Measurements from ENCODE around the gene CST1. TPM values are rescaled to one million over a fixed set of nuclear protein-coding genes. Genes with fewer than 3 reads are reported as not detected.

The CST1 gene
- total and polyA plus RNA-seq, 4 donors = not detected

GRCh38 chr20:23754731-23755130, 4.0 kb upstream of the CST1 start:
- H3K36me3 ChIP-seq (ENCODE audit: control insufficient read depth in 4 of 4, insufficient read depth in 3 of 4, low read depth in 1 of 4, low read length in 3 of 4) = no peaks in the 10 kb centered on the region
- no peak overlapping the region for H3K4me3 ChIP-seq (ENCODE audit: low read depth in 1 of 3, low read length in 3 of 3)
- H3K4me1 ChIP-seq (ENCODE audit: control insufficient read depth in 4 of 4, insufficient read depth in 4 of 4, low read length in 3 of 4) = no peaks in the 10 kb centered on the region
- no peak for DNase-seq (ENCODE audit: low spot score)
- H3K27me3 ChIP-seq (ENCODE audit: control insufficient read depth in 4 of 4, insufficient read depth in 4 of 4, low read length in 3 of 4) = no peaks in the 10 kb centered on the region
- TF ChIP-seq FOXA2 (IDR thresholded peaks at IDR 0.05) (no peak), RXRA (IDR thresholded peaks at IDR 0.05) (no peak), YY1 (IDR thresholded peaks at IDR 0.05) (no peak), HNF4A (conservative IDR thresholded peaks at IDR 0.05) (no peak), ATF3 (IDR thresholded peaks at IDR 0.05) (no peak), GABPA (IDR thresholded peaks at IDR 0.05 in 1 of 2, conservative IDR thresholded peaks at IDR 0.05 in 1 of 2) (no peak), JUND (IDR thresholded peaks at IDR 0.05) (no peak), FOXA1 (IDR thresholded peaks at IDR 0.05) (no peak), SP1 (IDR thresholded peaks at IDR 0.05) (no peak), HNF4G (IDR thresholded peaks at IDR 0.05) (no peak), REST (IDR thresholded peaks at IDR 0.05) (no peak), EGR1 (IDR thresholded peaks at IDR 0.05; ENCODE audit: low read depth in 2 of 2) (no peak), RAD21 (IDR thresholded peaks at IDR 0.05) (no peak), CTCF (IDR thresholded peaks at IDR 0.05; ENCODE audit: low read depth, low read length, missing input control) (no peak), NR2F2 (IDR thresholded peaks at IDR 0.05) (no peak), TAF1 (conservative IDR thresholded peaks at IDR 0.05) (no peak), MAX (IDR thresholded peaks at IDR 0.05) (no peak), ZBTB33 (IDR thresholded peaks at IDR 0.05) (no peak)
- no peak overlapping the region for H3K27ac ChIP-seq (ENCODE audit: low read depth in 1 of 2, low read length in 2 of 2)
- no peaks in the 10 kb centered on the region for H3K9me3 ChIP-seq (ENCODE audit: control insufficient read depth in 4 of 4, low read length in 3 of 4)
- no peak overlapping the region for H3K9ac ChIP-seq (ENCODE audit: low read depth in 1 of 2, low read length in 2 of 2)
- WGBS = 67% methylated on average over 4 of the region's 4 CpGs

Measured in liver (tissue), 9 donors.